ENCODE data around the gene PHACTR4. TPM values are rescaled to one million over a fixed set of nuclear protein-coding genes. Genes with fewer than 3 reads are reported as not detected.
A peak's percentile ranks its signal among the peaks of the same experiment; 100 is the strongest.

PHACTR4 gene
- total and polyA plus RNA-seq, 2 of the 13 experiments (the other 11 are each of a cell fraction or from before 2014, with no cell fraction given), result 13.9 to 17.1 TPM

GRCh38 chr1:28370239-28371009 lies 884 bp downstream of the PHACTR4 start (continued):
- TF ChIP-seq HNF1B (CRISPR knock-in tag; IDR thresholded peaks at IDR 0.05) (no peak), CHD4 (IDR thresholded peaks at IDR 0.05; ENCODE audit: borderline replicate concordance, low read length) (0 out of 2 replicates have a peak, but pooled peaks have one; percentile 58), NCOR1 (IDR thresholded peaks at IDR 0.05; ENCODE audit: borderline replicate concordance, low read length) (peak; percentile 40; the same call in 1 of the 2 replicates), CENPX (CRISPR knock-in tag; IDR thresholded peaks at IDR 0.05) (no peak), CC2D1A (CRISPR knock-in tag; IDR thresholded peaks at IDR 0.05) (no peak), ZNF10 (CRISPR knock-in tag; IDR thresholded peaks at IDR 0.05; ENCODE audit: borderline replicate concordance, low read depth) (no peak), ZFP36L2 (CRISPR knock-in tag; IDR thresholded peaks at IDR 0.05) (no peak), ZNF33A (CRISPR knock-in tag; IDR thresholded peaks at IDR 0.05; ENCODE audit: borderline replicate concordance) (no peak), GLMP (CRISPR knock-in tag; IDR thresholded peaks at IDR 0.05; ENCODE audit: borderline replicate concordance) (no peak)
- TF ChIP-seq, protein P1, sequence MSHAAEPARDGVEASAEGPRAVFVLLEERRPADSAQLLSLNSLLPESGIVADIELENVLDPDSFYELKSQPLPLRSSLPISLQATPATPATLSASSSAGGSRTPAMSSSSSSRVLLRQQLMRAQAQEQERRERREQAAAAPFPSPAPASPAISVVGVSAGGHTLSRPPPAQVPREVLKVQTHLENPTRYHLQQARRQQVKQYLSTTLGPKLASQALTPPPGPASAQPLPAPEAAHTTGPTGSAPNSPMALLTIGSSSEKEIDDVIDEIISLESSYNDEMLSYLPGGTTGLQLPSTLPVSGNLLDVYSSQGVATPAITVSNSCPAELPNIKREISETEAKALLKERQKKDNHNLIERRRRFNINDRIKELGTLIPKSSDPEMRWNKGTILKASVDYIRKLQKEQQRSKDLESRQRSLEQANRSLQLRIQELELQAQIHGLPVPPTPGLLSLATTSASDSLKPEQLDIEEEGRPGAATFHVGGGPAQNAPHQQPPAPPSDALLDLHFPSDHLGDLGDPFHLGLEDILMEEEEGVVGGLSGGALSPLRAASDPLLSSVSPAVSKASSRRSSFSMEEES (CRISPR knock-in tag; IDR thresholded peaks at IDR 0.05), result no peak
- TF ChIP-seq, protein P2, sequence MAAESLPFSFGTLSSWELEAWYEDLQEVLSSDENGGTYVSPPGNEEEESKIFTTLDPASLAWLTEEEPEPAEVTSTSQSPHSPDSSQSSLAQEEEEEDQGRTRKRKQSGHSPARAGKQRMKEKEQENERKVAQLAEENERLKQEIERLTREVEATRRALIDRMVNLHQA (CRISPR knock-in tag; IDR thresholded peaks at IDR 0.05), result no peak
- TF ChIP-seq, protein P3, sequence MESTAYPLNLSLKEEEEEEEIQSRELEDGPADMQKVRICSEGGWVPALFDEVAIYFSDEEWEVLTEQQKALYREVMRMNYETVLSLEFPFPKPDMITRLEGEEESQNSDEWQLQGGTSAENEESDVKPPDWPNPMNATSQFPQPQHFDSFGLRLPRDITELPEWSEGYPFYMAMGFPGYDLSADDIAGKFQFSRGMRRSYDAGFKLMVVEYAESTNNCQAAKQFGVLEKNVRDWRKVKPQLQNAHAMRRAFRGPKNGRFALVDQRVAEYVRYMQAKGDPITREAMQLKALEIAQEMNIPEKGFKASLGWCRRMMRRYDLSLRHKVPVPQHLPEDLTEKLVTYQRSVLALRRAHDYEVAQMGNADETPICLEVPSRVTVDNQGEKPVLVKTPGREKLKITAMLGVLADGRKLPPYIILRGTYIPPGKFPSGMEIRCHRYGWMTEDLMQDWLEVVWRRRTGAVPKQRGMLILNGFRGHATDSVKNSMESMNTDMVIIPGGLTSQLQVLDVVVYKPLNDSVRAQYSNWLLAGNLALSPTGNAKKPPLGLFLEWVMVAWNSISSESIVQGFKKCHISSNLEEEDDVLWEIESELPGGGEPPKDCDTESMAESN (CRISPR knock-in tag; conservative IDR thresholded peaks at IDR 0.05), result no peak
